GM21528 (cell line): Measurements from ENCODE around the gene ZNF274.
"Not testable (repeated sequence)": the region's sequence is repeated elsewhere in the genome, so short reads cannot be mapped to it uniquely, and the experiment has no call there.

Source experiments
- ATAC-seq: cut with Tn5 transposase; IDR thresholded peaks from one replicate; pipeline ENCODE4 v1.9.1; 2021; ENCODE audit warnings: mild to moderate bottlenecking, moderate library complexity; ENCODE audit not compliant: unreplicated experiment, low FRiP score

The ZNF274 gene

GRCh38 chr19:58182989-58183816 lies at the start of gene ZNF274:
TSS of gene ZNF274 (plus strand) at chr19:58183061. CDS start at chr19:58183966, 905 bp downstream.
- peak; percentile 87 for ATAC-seq

GRCh38 chr19:58134244-58134643 lies 48.6 kb upstream of the ZNF274 start:
- no peak for ATAC-seq

- no peak for ATAC-seq
These were observed 37.0 kb upstream of the ZNF274 start for GRCh38 chr19:58145849-58146248.

GRCh38 chr19:58147475-58147874 lies 35.4 kb upstream of the ZNF274 start:
- ATAC-seq = not testable (repeated sequence)

- ATAC-seq = peak; percentile 65
These were observed 32.4 kb upstream of the ZNF274 start, which contains the start of gene ZNF329 for GRCh38 chr19:58150328-58150921. TSS of gene ZNF329 (minus strand) at chr19:58150789. CDS start at chr19:58129503, 21,286 bp downstream.

GRCh38 chr19:58153386-58153785 lies 29.5 kb upstream of the ZNF274 start:
- ATAC-seq = no peak

GRCh38 chr19:58154287-58154678 lies 28.6 kb upstream of the ZNF274 start:
- ATAC-seq = no peak

- ATAC-seq = peak; percentile 62
These were observed 27.9 kb upstream of the ZNF274 start for GRCh38 chr19:58154679-58155648.

- no peak for ATAC-seq
These were observed 25.7 kb upstream of the ZNF274 start for GRCh38 chr19:58157045-58157728.

- ATAC-seq = no peak
These were observed 16.6 kb upstream of the ZNF274 start for GRCh38 chr19:58166268-58166667.

GRCh38 chr19:58166708-58167280 lies 16.1 kb upstream of the ZNF274 start:
- ATAC-seq = no peak

- ATAC-seq = no peak
These were observed 12.0 kb upstream of the ZNF274 start for GRCh38 chr19:58170860-58171259.

- ATAC-seq = no peak
These were observed 822 bp upstream of the ZNF274 start for GRCh38 chr19:58181902-58182576.

- no peak for ATAC-seq
These were observed 278 bp upstream of the ZNF274 start for GRCh38 chr19:58182577-58182988.

- ATAC-seq = no peak
These were observed 955 bp downstream of the ZNF274 start for GRCh38 chr19:58183817-58184215.

- no peak for ATAC-seq
These were observed 14.2 kb downstream of the ZNF274 start for GRCh38 chr19:58196901-58197616.

- no peak for ATAC-seq
These were observed 21.1 kb downstream of the ZNF274 start for GRCh38 chr19:58203814-58204475.

- no peak for ATAC-seq
These were observed 21.7 kb downstream of the ZNF274 start for GRCh38 chr19:58204566-58204965.
